G401.6 (cell line): Measurements from ENCODE around the gene ABHD5.

Experiments used
- FAIRE-seq: peaks from 2 replicates; lab custom pipeline; 2012; peaks lifted over from hg19 to GRCh38; lab: Jason Lieb, UNC

Gene ABHD5

DNA sequence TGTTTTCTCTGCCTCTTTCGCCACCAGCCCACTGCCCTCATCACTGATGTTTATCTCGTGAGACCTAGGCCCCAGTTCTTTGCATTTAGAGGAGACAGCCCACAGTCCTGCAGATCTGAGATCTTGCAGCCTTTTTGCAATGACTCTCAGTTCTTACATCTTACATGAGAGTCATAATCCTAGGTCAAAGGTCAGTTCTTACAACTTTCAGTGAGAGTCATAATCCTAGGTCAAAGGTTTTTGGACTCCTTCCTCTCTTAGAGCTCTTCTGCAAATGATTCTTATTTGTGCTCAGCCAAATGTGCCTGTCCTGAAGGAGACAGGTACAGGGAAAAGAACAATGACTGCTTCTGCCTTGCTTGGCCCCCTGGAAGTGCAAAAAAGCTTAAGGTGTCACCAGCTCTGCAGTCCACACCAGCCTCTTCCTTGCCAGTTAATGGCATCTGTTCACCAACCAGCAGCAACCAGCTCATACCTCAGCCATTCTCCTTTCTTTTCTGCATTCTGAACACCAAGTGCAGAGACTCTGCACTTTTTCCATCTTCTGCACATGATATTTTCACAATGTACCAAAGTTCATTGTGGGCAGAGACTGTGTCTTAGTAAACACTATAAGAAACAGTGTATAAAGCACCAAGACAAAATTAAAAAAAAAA is 67.1 kb downstream of the ABHD5 start:
- FAIRE-seq = no peak

GRCh38 chr3:43758592-43759225 is 68.0 kb downstream of the ABHD5 start:
- FAIRE-seq = no peak

GRCh38 chr3:43759297-43759782 is 68.6 kb downstream of the ABHD5 start:
- no peak for FAIRE-seq

DNA sequence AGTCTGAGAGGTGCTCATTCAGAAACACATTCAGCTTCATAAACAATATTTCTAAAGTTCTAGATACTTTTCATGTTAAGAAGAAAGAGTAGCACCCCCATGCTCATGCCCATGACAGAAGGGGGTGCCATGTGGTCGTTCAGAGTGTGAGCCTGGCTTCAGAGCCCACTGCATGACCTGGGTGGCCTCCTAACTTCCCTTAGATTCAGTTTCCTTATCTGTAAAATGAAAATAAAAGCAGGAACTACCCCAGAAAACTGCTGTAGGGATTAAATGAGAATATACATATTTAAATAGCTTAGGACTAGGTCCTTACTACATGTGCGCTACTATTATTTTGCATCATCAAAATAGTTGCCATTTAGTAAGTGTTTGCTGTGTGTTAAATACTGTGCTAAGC is 69.2 kb downstream of the ABHD5 start:
- no peak for FAIRE-seq

- no peak for FAIRE-seq
These were observed 70.2 kb downstream of the ABHD5 start for GRCh38 chr3:43760938-43761337.

DNA sequence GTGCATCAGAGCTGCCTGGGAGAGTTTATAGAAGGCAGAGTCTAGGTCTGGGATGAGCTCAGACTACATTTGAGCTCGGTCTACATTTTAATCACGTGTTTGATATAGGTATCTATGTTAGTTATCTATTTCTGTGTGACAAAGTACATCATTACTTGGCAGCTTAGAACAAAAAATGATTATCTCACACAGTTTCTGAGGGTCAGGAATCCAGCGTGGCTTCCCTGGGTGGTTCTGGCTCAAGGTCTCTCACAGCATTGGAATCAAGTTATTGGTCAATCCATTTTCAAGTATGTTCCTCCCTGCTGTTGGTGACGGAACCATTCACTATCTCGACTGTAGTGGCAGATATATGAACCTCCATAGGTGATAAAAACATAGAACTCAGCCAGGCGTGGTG is 71.7 kb downstream of the ABHD5 start:
- FAIRE-seq = no peak

- FAIRE-seq = no peak
These were observed 73.3 kb downstream of the ABHD5 start for GRCh38 chr3:43764056-43764455.

- no peak for FAIRE-seq
These were observed 73.7 kb downstream of the ABHD5 start for GRCh38 chr3:43764471-43764870.

DNA sequence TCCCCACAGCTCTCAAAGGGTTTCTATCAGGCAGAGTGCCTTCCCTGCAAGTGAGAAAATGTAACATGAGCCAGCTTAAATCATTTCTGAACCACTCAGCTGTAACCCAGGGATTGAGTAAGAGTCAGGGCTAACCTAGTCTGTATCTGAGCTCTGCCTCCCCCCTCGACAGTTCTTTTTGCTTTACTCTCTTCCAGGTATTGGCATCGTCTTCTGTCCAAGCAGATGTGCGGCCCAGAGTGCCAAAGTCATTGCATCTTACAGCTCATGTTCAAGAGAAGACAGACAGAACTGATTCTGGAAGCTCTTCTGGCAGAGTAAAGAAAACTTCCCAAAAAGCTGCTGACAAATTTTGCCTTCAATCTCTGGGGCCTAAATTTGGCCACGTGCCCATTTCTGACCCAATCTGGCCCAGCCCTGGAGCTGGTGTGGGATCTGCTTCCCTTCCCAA is 74.8 kb downstream of the ABHD5 start:
- no peak for FAIRE-seq

DNA sequence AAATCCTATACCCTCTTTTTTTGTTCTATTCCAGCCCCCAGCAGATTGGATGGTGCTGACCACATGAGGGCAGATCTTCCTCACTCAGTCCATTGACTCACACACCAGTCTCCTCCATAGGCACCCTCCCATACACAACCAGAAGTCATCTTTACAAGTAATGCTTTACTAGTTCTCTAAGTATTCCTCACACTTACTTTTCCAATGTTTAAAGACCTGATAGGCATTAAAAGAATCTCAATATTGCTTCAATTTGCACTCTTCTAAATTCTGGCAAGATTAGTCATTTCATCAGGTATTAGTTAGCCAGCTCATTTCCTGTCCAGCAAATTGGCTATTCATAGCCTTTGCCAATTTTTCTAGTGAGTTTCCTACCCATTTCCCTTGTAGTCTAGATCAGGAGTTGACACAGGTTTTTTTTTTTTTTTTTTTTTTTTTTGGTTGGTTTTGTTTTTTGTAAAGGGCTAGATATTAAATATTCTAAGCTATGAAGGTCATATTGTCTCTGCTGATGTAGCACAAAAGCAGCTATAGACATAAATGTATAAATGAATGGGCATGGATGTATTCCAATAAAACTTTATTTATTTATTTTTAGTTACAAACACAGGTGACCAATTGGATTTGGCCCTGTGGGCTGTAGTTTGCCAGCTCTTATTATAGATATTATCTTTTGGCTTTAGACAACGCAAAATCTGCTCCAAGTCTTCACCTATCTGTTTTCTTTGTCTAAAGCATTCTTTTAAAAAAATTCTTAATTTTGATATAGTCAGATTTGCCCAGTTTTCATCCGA is 76.1 kb downstream of the ABHD5 start:
- FAIRE-seq = no peak

GRCh38 chr3:43768381-43768973 is 77.7 kb downstream of the ABHD5 start:
- FAIRE-seq = no peak

DNA sequence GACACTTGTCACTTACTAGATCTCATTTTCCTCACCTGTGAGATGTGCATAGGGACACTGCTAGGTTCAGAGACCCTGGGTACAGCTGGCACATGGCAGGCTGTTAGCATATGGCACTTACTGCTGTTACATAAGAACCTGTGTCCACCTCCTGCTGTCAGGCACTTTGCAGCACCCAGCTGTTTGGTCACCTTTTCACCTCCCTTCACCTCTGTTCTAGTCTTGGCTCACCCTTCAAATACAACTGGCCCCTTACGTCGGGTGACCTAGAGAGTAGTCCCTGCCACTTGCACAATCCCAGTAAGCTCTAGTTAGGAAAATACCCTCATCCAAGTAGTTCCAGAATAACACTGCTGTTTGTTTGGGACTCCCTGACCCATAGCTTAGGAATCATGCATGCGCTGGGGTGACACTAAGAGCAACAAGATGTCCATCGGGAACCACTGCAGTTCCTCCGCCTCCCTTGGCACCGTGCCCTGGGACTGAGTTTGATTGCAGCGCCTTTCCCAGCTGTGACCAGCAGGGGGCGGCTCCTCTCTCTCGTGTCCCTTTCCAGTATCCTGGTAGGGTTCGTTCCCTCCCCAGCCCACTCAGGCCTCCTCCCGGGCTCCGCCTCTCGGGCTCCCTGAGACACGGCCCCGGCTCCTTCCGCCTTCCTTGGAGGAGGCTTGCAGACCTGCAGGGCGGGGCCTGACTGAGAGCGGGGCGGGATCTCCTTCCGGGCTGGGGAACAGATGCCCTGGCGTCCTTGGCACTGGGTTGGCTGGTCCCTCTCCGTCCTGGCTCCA is 78.6 kb downstream of the ABHD5 start:
- peak; percentile 82 for FAIRE-seq

DNA sequence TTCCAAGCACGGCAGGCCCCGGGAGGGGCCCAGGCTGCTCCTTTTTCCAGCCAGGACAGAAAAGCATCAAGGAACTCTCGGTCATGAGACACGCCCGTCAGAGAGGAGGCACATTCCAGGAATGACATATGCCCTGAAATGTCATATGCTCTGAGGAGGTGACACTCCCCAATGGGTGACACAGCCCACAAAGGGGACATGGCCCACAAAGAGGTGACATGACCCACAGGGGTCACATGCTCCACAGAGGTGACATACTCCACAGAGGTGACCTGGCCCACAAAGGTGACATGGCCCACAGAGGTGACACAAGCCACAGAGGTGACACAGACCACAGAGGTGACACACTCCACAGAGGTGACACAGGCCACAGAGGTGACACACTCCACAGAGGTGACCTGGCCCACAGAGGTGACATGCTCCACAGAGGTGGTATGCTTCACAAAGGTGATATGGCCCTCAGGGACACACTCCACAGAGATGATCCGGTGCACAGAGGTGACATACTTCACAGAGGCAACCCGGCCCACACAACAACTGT is 79.2 kb downstream of the ABHD5 start:
- FAIRE-seq = no peak

DNA sequence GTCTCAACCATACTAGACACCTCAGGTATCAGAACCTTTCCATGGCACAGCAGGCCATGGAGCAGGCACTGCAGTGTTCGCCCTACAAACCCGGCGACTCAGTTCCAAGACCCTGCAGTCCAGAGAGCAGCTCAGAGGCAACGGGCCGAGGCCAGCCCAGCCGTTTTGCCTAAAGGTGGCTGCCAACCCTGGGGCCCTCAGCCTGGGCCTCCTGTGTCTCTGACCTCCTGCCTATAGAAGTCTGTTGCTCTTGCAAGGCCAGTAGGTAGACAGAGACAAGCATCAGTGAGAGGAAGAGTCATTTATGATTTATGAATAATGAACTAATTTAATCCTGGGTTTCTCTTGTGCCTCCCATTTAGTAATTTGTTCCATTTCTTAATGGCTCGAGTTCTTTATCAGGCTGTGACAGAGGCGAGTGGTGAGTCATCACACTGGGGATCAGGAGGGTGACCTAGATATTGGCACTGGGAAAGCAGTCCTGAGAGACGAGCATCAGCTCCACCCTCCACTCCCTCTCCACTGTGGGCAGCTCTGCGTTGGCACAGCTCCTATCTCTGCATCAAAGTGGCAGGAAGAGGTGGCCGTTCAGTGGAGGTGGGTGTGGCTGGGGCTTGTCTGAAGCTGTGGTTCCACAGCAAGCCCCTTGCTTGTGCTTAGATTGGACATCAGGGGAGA is 79.8 kb downstream of the ABHD5 start:
- FAIRE-seq = no peak

- no peak for FAIRE-seq
These were observed 80.9 kb downstream of the ABHD5 start for GRCh38 chr3:43771610-43772009.

DNA sequence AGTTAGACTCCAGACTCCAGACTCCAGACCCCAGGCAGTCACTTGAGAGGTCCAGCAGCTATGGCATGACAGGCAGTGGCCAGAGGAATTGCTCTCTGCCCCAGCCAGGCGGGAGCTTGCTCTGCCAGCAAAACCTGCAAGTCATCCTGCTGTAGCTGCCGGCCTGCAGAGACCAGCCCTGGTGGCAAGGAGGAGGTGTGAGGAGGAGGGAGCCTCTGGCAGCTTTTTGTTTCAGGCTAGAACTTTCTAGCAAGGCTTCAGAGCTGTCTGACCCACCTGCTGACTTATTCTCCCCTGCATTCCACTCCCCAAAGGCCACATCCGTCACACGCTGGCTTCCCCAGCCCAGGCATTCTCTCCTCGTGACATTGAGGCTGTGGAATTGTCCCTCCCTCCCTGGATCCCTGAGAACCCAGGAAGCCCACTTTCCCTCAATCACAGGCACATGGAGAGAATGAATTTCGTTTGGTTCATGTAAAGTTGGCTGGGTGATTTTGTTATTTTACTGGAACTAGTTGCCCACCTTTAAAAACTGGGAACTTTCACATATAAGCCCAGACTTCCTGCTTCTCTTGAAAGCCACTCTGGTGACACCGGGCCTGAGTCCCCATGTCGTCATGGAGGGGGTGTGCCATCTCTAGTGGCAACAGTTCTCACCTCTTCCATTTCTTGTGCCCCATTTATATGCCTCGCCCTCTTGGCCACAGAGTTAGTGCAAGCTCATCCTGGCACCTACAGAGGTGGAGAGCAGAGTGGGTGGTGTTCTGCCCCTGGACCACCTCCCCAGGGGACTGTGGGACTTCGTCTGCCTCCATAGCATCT is 82.7 kb downstream of the ABHD5 start:
- no peak for FAIRE-seq

- no peak for FAIRE-seq
These were observed 84.1 kb downstream of the ABHD5 start for GRCh38 chr3:43774799-43775198.

- FAIRE-seq = no peak
These were observed 85.4 kb downstream of the ABHD5 start for GRCh38 chr3:43776101-43776500.

GRCh38 chr3:43779850-43780249 is 89.1 kb downstream of the ABHD5 start:
- FAIRE-seq = no peak

- FAIRE-seq = no peak
These were observed 91.8 kb downstream of the ABHD5 start for GRCh38 chr3:43782541-43782940.
